ENCODE results near the gene TTLL9. TPM values are rescaled to one million over a fixed set of nuclear protein-coding genes. Genes with fewer than 3 reads are reported as not detected.
"Not testable (repeated sequence)": the region's sequence is repeated elsewhere in the genome, so short reads cannot be mapped to it uniquely, and the experiment has no call there.

TTLL9 gene
- total RNA-seq, 6 experiments from 2014 or later = not detected

DNA sequence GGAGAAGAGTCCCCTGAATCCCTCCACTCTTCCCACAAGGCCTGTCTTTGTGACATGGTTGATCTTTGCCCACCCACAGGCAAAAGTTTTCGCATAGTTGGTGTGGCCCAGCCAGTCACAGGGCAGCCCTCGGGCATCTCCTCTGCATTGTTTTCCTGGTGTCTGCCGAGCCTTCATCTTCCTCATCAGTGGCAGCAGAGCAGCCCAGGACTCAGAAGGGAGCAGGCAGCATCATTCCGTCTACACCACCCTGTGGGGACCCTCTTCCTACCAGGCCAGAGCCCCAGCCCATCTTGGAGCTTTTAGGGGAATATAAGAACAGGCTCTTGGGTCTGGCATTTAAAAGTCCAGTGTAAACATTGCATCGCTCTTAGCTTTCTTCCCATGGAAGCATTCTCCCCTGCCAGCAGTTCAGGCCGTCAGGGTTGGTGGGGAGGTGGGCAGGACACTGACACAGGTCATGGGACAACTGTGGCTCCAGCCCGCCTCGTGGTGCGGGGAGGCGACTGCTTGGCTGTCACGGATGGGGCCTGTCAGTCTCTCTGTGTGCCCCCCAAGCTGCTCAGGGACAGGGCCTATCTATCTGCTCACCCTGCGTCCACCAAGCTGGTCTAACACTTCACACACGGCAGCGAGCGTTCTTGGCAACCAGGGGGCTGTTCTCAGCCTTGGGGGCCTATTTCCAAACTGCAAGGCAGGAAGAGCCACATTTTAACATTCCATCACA is 43.2 kb downstream of the TTLL9 start:
- TF ChIP-seq POLR2A (IDR thresholded peaks at IDR 0.05) = no peak
- TF ChIP-seq, protein P1, sequence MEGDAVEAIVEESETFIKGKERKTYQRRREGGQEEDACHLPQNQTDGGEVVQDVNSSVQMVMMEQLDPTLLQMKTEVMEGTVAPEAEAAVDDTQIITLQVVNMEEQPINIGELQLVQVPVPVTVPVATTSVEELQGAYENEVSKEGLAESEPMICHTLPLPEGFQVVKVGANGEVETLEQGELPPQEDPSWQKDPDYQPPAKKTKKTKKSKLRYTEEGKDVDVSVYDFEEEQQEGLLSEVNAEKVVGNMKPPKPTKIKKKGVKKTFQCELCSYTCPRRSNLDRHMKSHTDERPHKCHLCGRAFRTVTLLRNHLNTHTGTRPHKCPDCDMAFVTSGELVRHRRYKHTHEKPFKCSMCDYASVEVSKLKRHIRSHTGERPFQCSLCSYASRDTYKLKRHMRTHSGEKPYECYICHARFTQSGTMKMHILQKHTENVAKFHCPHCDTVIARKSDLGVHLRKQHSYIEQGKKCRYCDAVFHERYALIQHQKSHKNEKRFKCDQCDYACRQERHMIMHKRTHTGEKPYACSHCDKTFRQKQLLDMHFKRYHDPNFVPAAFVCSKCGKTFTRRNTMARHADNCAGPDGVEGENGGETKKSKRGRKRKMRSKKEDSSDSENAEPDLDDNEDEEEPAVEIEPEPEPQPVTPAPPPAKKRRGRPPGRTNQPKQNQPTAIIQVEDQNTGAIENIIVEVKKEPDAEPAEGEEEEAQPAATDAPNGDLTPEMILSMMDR (IDR thresholded peaks at IDR 0.05) = no peak
- intact Hi-C loops (cut with DNase I) = no loop called here
- Histone ChIP-seq H3K27me3 (no peaks in the 10 kb centered on the region), H3K36me3 (no peaks in the 10 kb centered on the region), H3K4me1 (no peaks in the 10 kb centered on the region), H3K4me3 (no peak overlapping the region), H3K27ac (no peak overlapping the region), H3K9me3 (no peaks in the 10 kb centered on the region)
- 40% methylated on average over 2 of the region's 15 CpGs for WGBS (ENCODE audit: insufficient coverage, low coverage, low lambda C conversion rate, missing lambda C conversion rate)
- ATAC-seq = no peak
- DNase-seq = no peak

DNA sequence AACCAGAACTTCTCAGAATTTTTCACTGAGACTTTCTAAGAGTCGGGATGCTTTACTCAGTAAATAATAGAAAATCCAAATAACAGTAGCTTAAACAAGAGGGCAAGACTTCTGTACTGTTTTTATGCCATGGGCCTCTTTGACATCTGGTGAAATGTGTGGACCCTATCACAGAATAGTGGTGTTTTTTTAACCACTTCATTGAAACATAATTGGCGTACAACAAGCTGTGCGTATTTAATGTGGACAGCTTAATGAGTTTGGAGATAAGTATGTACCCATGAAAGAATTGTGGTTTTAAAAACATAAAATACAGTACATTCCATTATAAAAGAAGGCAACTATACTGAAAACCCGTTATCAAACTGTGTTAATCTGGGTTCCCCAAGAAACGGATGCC is 43.7 kb downstream of the TTLL9 start:
- intact Hi-C loops (cut with DNase I) = no loop called here
- Histone ChIP-seq H3K27ac (no peak overlapping the region), H3K4me3 (no peak overlapping the region), H3K27me3 (no peaks in the 10 kb centered on the region), H3K9me3 (no peaks in the 10 kb centered on the region), H3K36me3 (no peaks in the 10 kb centered on the region), H3K4me1 (no peaks in the 10 kb centered on the region)
- ATAC-seq (no peak), DNase-seq (no peak)
- 78% methylated on average over 5 of the region's 5 CpGs for WGBS (ENCODE audit: insufficient coverage, low coverage, low lambda C conversion rate, missing lambda C conversion rate)
- TF ChIP-seq, protein P1 (IDR thresholded peaks at IDR 0.05) = no peak
- TF ChIP-seq POLR2A (IDR thresholded peaks at IDR 0.05) = no peak

DNA sequence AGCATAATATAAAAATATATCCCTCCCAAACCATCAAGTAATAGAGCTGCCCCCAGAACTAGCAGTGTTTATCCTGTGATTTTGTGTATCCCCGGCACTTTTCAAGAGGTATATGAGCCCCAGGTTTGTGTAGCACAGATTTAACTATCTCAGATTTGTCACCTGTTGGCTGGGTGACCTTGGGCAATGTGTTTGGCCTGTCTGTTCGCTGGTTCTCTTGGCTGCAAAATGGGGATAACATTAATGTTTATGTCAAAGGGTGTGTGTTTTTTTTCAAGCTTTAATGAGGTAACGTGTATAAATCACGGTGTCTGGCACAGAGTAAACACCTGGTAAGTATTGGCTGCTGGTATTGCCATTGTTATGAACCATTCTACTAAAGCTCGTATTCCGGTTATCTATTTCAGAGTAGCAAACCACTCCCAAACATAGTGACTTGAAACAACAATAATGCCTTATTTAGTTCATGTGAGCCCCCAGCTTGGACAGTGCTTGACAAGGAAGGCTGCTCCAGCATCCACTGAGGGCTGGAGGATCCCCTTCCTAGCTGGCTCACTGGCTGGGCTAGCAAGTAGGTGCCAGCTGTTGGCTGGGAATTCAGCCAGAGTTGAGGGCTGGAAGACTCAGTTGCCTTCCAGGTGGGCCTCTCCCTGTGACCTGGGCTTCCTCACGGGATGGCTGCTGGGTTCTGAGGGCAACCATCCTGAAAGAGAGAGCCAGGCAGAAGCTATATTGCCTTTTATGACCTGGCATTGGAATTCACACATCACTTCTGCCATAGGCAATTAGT is 45.3 kb downstream of the TTLL9 start:
- DNase-seq (no peak), ATAC-seq (no peak)
- H3K27ac ChIP-seq = no peak overlapping the region
- TF ChIP-seq, protein P1 (IDR thresholded peaks at IDR 0.05) = no peak
- no peak for TF ChIP-seq POLR2A (IDR thresholded peaks at IDR 0.05)
- no peaks in the 10 kb centered on the region for H3K9me3 ChIP-seq
- WGBS (ENCODE audit: insufficient coverage, low coverage, low lambda C conversion rate, missing lambda C conversion rate) = 75% methylated on average over 6 of the region's 7 CpGs
- no peaks in the 10 kb centered on the region for H3K4me1 ChIP-seq
- intact Hi-C loops (cut with DNase I) = no loop called here
- H3K4me3 ChIP-seq = no peak overlapping the region
- no peaks in the 10 kb centered on the region for H3K27me3 ChIP-seq
- H3K36me3 ChIP-seq = no peaks in the 10 kb centered on the region

DNA sequence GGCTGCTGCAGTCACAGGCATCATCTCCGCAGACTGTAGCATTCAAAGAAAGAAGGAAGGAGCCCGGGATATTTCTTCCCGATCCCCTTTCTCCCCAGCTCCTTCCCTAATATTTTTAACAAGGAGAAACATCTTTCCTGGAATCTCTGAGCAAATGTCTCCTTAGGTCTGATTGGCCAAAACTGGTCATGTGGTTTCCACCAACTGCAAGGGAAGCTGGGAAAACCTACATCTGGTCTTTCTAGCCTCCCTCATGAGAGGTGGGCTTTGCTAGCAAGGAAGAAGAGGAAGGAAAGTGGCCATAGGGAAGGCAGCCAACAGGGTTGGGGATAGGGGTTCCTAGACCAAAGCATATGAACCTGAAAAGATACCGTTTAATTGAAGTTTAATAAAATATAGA is 46.3 kb downstream of the TTLL9 start:
- H3K4me3 ChIP-seq = no peak overlapping the region
- no peaks in the 10 kb centered on the region for H3K4me1 ChIP-seq
- whole genome bisulfite sequencing (ENCODE audit: insufficient coverage, low coverage, low lambda C conversion rate, missing lambda C conversion rate) = 65% methylated on average over 3 of the region's 4 CpGs
- no peaks in the 10 kb centered on the region for H3K36me3 ChIP-seq
- no peaks in the 10 kb centered on the region for H3K27me3 ChIP-seq
- intact Hi-C loops (cut with DNase I) = no loop called here
- no peaks in the 10 kb centered on the region for H3K9me3 ChIP-seq
- no peak overlapping the region for H3K27ac ChIP-seq
- ATAC-seq (no peak), DNase-seq (no peak)
- no peak for TF ChIP-seq POLR2A (IDR thresholded peaks at IDR 0.05)
- TF ChIP-seq, protein P1 (IDR thresholded peaks at IDR 0.05) = no peak

DNA sequence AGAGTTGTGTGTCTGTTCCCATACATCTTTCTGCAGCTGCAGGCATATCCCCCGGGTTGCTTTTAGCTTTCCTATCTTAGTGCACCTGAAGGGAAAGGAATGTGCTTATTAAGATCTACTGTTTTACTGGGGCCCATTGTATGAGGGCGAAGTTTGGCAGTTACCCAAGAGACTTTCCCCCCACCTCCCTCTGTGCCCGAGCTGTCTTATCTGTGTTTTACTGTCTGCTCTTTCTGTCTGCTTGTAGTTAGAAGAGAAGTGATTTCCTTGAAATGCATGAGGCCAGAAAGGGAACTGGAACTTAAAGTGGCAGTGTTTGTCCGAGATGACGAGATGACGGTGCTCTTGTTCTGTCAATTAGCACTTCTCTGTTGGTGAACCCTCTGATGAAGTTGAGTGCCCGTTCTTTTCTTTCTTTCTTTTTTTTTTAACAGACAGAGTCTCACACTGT is 47.6 kb downstream of the TTLL9 start:
- H3K27ac ChIP-seq; H3K9me3 ChIP-seq; H3K27me3 ChIP-seq; H3K4me1 ChIP-seq; intact Hi-C loops (cut with DNase I); ATAC-seq; H3K4me3 ChIP-seq; H3K36me3 ChIP-seq: not testable (repeated sequence)
- 17% methylated on average over 7 of the region's 7 CpGs for WGBS (ENCODE audit: insufficient coverage, low coverage, low lambda C conversion rate, missing lambda C conversion rate)
- peak in 1 of 3 donors; percentile 16 for DNase-seq

Data from right lobe of liver (tissue), 6 donors.